ENCODE measurements around the gene TPCN2. TPM values are rescaled to one million over a fixed set of nuclear protein-coding genes. Genes with fewer than 3 reads are reported as not detected.

The TPCN2 gene
- total and polyA plus RNA-seq, 2 of the 4 experiments (the other 2 are of a cell fraction): 3.4 to 8.0 TPM

GRCh38 chr11:69100454-69101114, 51.9 kb downstream of the TPCN2 start:
- H3K4me3 ChIP-seq (ENCODE audit: insufficient read depth, low read depth, low read length): no peak overlapping the region
- H3K27ac ChIP-seq (ENCODE audit: insufficient read depth, low read length): no peak overlapping the region
- peaks cover 7% of the 10 kb centered on the region for H4K20me1 ChIP-seq (ENCODE audit: insufficient read depth, low read length)
- TF ChIP-seq BHLHE40 (IDR thresholded peaks at IDR 0.05; ENCODE audit: low read depth, low read length): no peak
- TF ChIP-seq MAFK (IDR thresholded peaks at IDR 0.05; ENCODE audit: low read depth, low read length): no peak
- no peak for TF ChIP-seq POLR2A (IDR thresholded peaks at IDR 0.05; ENCODE audit: low read depth, low read length)
- no peak for TF ChIP-seq RAD21 (IDR thresholded peaks at IDR 0.05; ENCODE audit: low read length)
- TF ChIP-seq NFE2L2 (IDR thresholded peaks at IDR 0.05; ENCODE audit: low read depth, low read length): no peak
- no peak for TF ChIP-seq MAZ (IDR thresholded peaks at IDR 0.05; ENCODE audit: borderline replicate concordance, low read depth, low read length)
- TF ChIP-seq MXI1 (IDR thresholded peaks at IDR 0.05; ENCODE audit: borderline replicate concordance, low read depth, low read length): no peak
- TF ChIP-seq, protein P1, sequence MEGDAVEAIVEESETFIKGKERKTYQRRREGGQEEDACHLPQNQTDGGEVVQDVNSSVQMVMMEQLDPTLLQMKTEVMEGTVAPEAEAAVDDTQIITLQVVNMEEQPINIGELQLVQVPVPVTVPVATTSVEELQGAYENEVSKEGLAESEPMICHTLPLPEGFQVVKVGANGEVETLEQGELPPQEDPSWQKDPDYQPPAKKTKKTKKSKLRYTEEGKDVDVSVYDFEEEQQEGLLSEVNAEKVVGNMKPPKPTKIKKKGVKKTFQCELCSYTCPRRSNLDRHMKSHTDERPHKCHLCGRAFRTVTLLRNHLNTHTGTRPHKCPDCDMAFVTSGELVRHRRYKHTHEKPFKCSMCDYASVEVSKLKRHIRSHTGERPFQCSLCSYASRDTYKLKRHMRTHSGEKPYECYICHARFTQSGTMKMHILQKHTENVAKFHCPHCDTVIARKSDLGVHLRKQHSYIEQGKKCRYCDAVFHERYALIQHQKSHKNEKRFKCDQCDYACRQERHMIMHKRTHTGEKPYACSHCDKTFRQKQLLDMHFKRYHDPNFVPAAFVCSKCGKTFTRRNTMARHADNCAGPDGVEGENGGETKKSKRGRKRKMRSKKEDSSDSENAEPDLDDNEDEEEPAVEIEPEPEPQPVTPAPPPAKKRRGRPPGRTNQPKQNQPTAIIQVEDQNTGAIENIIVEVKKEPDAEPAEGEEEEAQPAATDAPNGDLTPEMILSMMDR (conservative IDR thresholded peaks at IDR 0.05; ENCODE audit: low read depth, low read length): no peak
- TF ChIP-seq RCOR1 (IDR thresholded peaks at IDR 0.05; ENCODE audit: insufficient replicate concordance, low read length): no peak
- no peak for TF ChIP-seq CEBPB (IDR thresholded peaks at IDR 0.05; ENCODE audit: low read depth, low read length)
- TF ChIP-seq SMC3 (IDR thresholded peaks at IDR 0.05; ENCODE audit: low read depth, low read length): no peak
- H2BK5ac ChIP-seq (ENCODE audit: low read depth, low read length, poor library complexity, severe bottlenecking): no peak overlapping the region
- H3K79me1 ChIP-seq (ENCODE audit: low read depth in 1 of 2, low read length in 2 of 2): no peaks in the 10 kb centered on the region
- no peaks in the 10 kb centered on the region for H3K9me1 ChIP-seq (ENCODE audit: insufficient read depth, low read length)
- H3K4ac ChIP-seq (ENCODE audit: low read depth, low read length): no peak overlapping the region
- no peak overlapping the region for H2BK120ac ChIP-seq (ENCODE audit: low read depth, low read length)
- ChIA-PET CTCF (no interaction called here), POLR2A (ENCODE audit: unreplicated experiment) (no interaction called here)
- H2BK20ac ChIP-seq (ENCODE audit: low read depth, low read length): no peak overlapping the region
- no peak overlapping the region for H3K23ac ChIP-seq (ENCODE audit: low read depth, low read length)
- H3K14ac ChIP-seq (replicated peaks; ENCODE audit: low read depth, low read length): no peak overlapping the region
- no peak overlapping the region for H4K5ac ChIP-seq (ENCODE audit: low read depth, low read length)
- no peak overlapping the region for H3K56ac ChIP-seq (ENCODE audit: extremely low read depth, insufficient read depth, low read length)
- in situ Hi-C loops (cut with MboI; ENCODE audit: low sequenced_read_pairs): loop anchor here (25.0 kb wide), 1 partner anchor 1087 kb away; no protein-coding TSS in a partner anchor
- BruUV-seq (replicated peaks): no TSS peak
- H3K27me3 ChIP-seq (ENCODE audit: control insufficient read depth, insufficient read depth, low read length): no peaks in the 10 kb centered on the region
- H4K8ac ChIP-seq (ENCODE audit: low read depth in 2 of 2, low read length in 2 of 2): no peak overlapping the region
- H4K91ac ChIP-seq (ENCODE audit: insufficient read depth, low read depth, low read length): no peak overlapping the region
- no peaks in the 10 kb centered on the region for H3K36me3 ChIP-seq (ENCODE audit: control insufficient read depth, insufficient read depth, low read length)
- H2AK9ac ChIP-seq (replicated peaks; ENCODE audit: low read depth, low read length, poor library complexity): peak overlapping the region; percentile 25
- WGBS, 2 experiments (ENCODE audit: extremely low coverage in 2 of 2, insufficient read length in 1 of 2): 79% methylated on average over 11 of the region's 13 CpGs; no CpG with 5 or more reads in 1 of the 2 experiments
- no peak for DNase-seq
- H3K9me3 ChIP-seq (ENCODE audit: control insufficient read depth, insufficient read depth, low read length): no peaks in the 10 kb centered on the region
- no peak overlapping the region for H3K18ac ChIP-seq (ENCODE audit: low read depth, low read length)
- ATAC-seq (ENCODE audit: low read depth): no peak
- no peak overlapping the region for H2BK15ac ChIP-seq (ENCODE audit: low read depth, low read length)
- no peak overlapping the region for H2AK5ac ChIP-seq (ENCODE audit: low read depth, low read length)
- no peak overlapping the region for H3K9ac ChIP-seq (ENCODE audit: low read depth, low read length)
- H3K4me2 ChIP-seq (ENCODE audit: low read depth, low read length): no peak overlapping the region
- H3K4me1 ChIP-seq (ENCODE audit: control insufficient read depth, insufficient read depth, low read length): peaks cover 3% of the 10 kb centered on the region; the same call in 1 of the 2 replicates
- peak overlapping the region; percentile 28 for H2AFZ ChIP-seq (replicated peaks; ENCODE audit: low read length, poor library complexity)
- intact Hi-C loops (cut with micrococcal nuclease): loop anchor here (1.0 to 5.0 kb wide), 6 partner anchors 140 to 570 kb away; no protein-coding TSS in a partner anchor
- dilution Hi-C loops (cut with HindIII; ENCODE audit: low sequenced_read_pairs, unreplicated experiment): no loop called here

Data from IMR-90 (cell line).